Measurements from ENCODE around the gene ABLIM1. TPM values are rescaled to one million over a fixed set of nuclear protein-coding genes. Genes with fewer than 3 reads are reported as not detected.

Gene ABLIM1
- total RNA-seq, 1 experiment from 2014 or later = 274 TPM

DNA sequence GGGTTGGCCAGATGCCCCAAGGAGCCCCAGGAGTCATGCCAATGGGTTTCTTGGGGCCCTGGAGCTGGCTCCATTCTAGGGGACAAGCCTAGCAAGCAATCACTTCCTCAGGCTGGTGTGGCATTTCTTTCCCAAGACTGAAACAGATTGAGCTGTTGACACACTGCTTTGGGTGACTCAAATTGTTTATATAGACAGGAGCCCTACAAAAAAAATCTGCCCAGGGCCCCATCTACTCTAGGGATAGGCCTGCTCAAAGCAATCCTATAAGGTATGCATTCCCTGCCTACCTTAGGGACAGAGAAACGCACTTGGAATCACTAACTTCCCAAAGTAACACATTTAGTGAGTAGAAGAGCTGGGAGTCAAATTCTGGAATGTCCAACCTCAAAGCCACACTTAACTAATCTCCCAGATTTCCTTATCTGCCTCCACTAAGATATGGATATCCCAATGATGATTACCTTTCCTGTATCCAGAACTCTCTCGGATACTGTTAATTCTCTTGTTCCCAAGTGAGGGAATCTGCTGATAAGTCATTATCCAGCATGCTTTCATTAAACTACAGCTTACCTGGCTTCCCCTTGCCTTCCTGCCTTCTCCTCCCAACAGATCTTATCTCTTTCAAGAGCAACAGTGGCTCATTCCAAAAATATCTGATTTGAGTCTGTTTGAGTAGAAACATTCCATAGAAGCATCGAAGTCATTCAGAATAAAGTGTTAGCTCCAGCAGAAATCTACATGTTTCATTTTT is 3.1 kb downstream of the ABLIM1 start:
- peak overlapping the region; percentile 100 for H3K27ac ChIP-seq (ENCODE audit: low read length)
- BruUV-seq (replicated peaks) = no TSS peak
- no peak overlapping the region for H3K4me3 ChIP-seq (ENCODE audit: low read depth in 2 of 2, low read length in 2 of 2)
- H3K27me3 ChIP-seq (ENCODE audit: control insufficient read depth, insufficient read depth, low read length) = no peaks in the 10 kb centered on the region
- H3K9me3 ChIP-seq (ENCODE audit: control insufficient read depth, insufficient read depth, low read depth, low read length) = no peaks in the 10 kb centered on the region
- no peaks in the 10 kb centered on the region for H3K36me3 ChIP-seq (ENCODE audit: control insufficient read depth, insufficient read depth, low read length)
- intact Hi-C loops (cut with micrococcal nuclease; ENCODE audit: unreplicated experiment) (no loop called here), in situ Hi-C loops (cut with HindIII; ENCODE audit: low pct_unique_long_range_greater_than_20kb, low sequenced_read_pairs) (no loop called here)
- no peak for DNase-seq (ENCODE audit: low read depth, low spot score)
- H3K4me1 ChIP-seq (ENCODE audit: control insufficient read depth, insufficient read depth, low read length) = peaks cover 79% of the 10 kb centered on the region
- TF ChIP-seq POLR2AphosphoS5 (IDR thresholded peaks at IDR 0.05; ENCODE audit: low read depth, low read length) = no peak; the same call in 1 of the 2 replicates
- no peak for TF ChIP-seq SIN3A (IDR thresholded peaks at IDR 0.05; ENCODE audit: borderline replicate concordance, insufficient read depth, low read depth, low read length)
- no peak for TF ChIP-seq REST (IDR thresholded peaks at IDR 0.05; ENCODE audit: insufficient read depth in 1 of 2, low read depth in 2 of 2, low read length in 1 of 2)
- no peak for TF ChIP-seq TCF7L2 (IDR thresholded peaks at IDR 0.05; ENCODE audit: low read depth, low read length)
- TF ChIP-seq CTCF (IDR thresholded peaks at IDR 0.05) = no peak
- POLR2A ChIA-PET = interaction anchor here (0.5 to 0.6 kb wide), 2 partner anchors 38 to 459 kb away, joined by 4 to 5 read pairs; no protein-coding TSS in a partner anchor
- ATAC-seq = peak; percentile 66
- CTCF ChIA-PET = no interaction called here

DNA sequence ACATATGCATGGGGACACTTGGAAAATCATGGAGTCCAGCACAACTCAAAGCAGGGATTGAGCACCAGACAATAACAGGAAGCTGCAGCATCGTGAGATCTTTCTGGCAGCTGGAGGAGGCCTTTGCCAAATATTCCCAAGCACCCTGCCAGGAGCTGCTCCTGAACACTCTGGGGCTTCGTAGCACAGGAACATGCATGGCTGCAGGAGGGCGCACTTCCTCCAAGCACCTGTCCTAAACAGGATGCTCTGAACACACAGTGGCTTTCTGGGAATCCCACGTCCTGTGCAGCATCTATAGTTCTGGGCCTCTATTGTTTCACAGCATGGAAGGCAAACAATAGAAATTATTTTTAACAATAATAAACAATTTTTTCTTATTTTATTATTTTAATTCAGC is 4.1 kb downstream of the ABLIM1 start:
- DNase-seq (ENCODE audit: low read depth, low spot score) (no peak), ATAC-seq (no peak)
- in situ Hi-C loops (cut with HindIII; ENCODE audit: low pct_unique_long_range_greater_than_20kb, low sequenced_read_pairs) = no loop called here
- Histone ChIP-seq H3K36me3 (ENCODE audit: control insufficient read depth, insufficient read depth, low read length) (no peaks in the 10 kb centered on the region), H3K27ac (ENCODE audit: low read length) (peak overlapping the region; percentile 100), H3K9me3 (ENCODE audit: control insufficient read depth, insufficient read depth, low read depth, low read length) (no peaks in the 10 kb centered on the region), H3K27me3 (ENCODE audit: control insufficient read depth, insufficient read depth, low read length) (no peaks in the 10 kb centered on the region), H3K4me1 (ENCODE audit: control insufficient read depth, insufficient read depth, low read length) (peaks cover 86% of the 10 kb centered on the region), H3K4me3 (ENCODE audit: low read depth in 2 of 2, low read length in 2 of 2) (no peak overlapping the region)
- ChIA-PET POLR2A (interaction anchor here (0.5 to 0.8 kb wide), 2 partner anchors 19 to 22 kb away, joined by 4 to 8 read pairs; no protein-coding TSS in a partner anchor), CTCF (no interaction called here)
- TF ChIP-seq REST (IDR thresholded peaks at IDR 0.05; ENCODE audit: insufficient read depth in 1 of 2, low read depth in 2 of 2, low read length in 1 of 2) (no peak), CTCF (IDR thresholded peaks at IDR 0.05) (peak; percentile 38)
- no TSS peak for BruUV-seq (replicated peaks)
- intact Hi-C loops (cut with micrococcal nuclease; ENCODE audit: unreplicated experiment) = no loop called here

All from Panc1 (cell line).